Duodenal mucosa (tissue), 2 donors: ENCODE measurements around the gene ANKRD36B.
"Not testable (repeated sequence)": the region's sequence is repeated elsewhere in the genome, so short reads cannot be mapped to it uniquely, and the experiment has no call there.

ENCODE experiments used
- H3K27ac ChIP-seq: one replicate; pipeline ENCODE4 v1.7.0; 2013; ENCODE audit warnings: low read depth, low read length
- H3K27me3 ChIP-seq, 2 donors: one replicate each; pipeline ENCODE4 v1.7.0; 2013; ENCODE audit warnings: low read length in 2 of 2, control low read depth in 1 of 2; ENCODE audit not compliant: insufficient read depth in 2 of 2, control insufficient read depth in 1 of 2
- H3K36me3 ChIP-seq, 2 donors: one replicate each; pipeline ENCODE4 v1.7.0; 2013; ENCODE audit warnings: low read length in 2 of 2, control low read depth in 1 of 2; ENCODE audit not compliant: insufficient read depth in 2 of 2, control insufficient read depth in 1 of 2
- H3K4me1 ChIP-seq, 2 donors: one replicate each; pipeline ENCODE4 v1.7.0; 2013; ENCODE audit warnings: low read length in 2 of 2, control low read depth in 1 of 2; ENCODE audit not compliant: insufficient read depth in 2 of 2, control insufficient read depth in 1 of 2
- H3K4me3 ChIP-seq, 2 donors: one replicate each; pipeline ENCODE4 v1.7.0; 2013; ENCODE audit warnings: low read length in 2 of 2, low read depth in 1 of 2
- H3K9ac ChIP-seq, 2 donors: one replicate each; pipeline ENCODE4 v1.7.0; 2013; ENCODE audit warnings: low read length in 2 of 2, low read depth in 1 of 2
- H3K9me3 ChIP-seq, 2 donors: one replicate each; pipeline ENCODE4 v1.7.0; 2013; ENCODE audit warnings: low read length in 2 of 2, control low read depth in 1 of 2; ENCODE audit not compliant: control insufficient read depth in 1 of 2

ANKRD36B gene

DNA sequence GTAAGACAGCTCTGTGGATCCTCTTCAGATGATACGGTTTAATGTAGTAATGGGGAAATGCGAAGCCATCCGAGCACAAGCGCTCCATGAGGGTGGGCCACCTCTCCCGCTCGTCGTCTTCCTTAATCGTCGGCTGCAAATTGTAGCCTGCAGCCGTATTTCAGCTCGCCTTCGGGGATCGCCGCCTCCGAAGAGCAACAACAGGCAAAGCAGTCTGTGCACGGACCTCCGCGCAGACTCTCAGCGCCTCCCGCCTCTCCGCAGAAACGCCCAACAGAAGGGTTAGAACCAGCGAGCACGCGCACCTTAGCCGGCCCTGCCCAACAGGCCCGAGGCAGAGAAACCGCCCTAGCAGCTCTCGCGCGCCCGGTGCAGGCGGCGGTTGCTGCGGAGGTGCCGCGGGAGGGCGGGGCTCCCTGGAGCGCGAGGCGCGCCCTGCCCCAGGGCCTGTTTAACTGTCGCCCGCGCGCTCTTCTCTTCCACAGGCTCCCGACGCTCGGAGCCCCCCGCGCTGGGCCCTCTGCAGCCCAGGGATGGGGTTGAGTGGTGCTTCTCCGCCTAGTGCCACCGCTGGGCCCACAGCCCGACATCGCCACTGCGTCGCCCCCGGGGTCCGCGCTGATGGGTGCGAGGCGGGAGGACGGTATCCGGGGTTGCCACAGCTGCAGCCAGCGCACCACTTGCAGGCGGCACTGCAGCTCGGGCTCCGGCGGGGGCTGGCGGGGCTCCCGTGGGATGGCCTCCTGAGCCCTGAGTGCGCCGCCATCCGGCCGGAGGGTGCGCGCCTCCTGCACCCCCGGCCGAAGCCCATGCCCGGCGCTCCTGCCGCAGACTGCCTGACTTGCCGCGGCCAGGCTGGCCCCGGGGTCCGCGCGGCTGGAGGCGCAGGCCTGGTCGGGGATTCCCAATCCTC is at the start of gene ANKRD36B:
Gene ANKRD36B, minus strand, starts transcription at position 280 of the 913 bp plus-strand sequence. Its CDS starts 192 bp downstream, at position 88.
- Histone ChIP-seq H3K4me3 (peak within 1 kb of the TSS; percentile 67 to 79), H3K27ac (peak within 1 kb of the TSS; percentile 88), H3K9ac (peak within 1 kb of the TSS; percentile 49 to 80)
- H3K9me3 ChIP-seq, H3K27me3 ChIP-seq, H3K4me1 ChIP-seq, H3K36me3 ChIP-seq: not testable (repeated sequence)

DNA sequence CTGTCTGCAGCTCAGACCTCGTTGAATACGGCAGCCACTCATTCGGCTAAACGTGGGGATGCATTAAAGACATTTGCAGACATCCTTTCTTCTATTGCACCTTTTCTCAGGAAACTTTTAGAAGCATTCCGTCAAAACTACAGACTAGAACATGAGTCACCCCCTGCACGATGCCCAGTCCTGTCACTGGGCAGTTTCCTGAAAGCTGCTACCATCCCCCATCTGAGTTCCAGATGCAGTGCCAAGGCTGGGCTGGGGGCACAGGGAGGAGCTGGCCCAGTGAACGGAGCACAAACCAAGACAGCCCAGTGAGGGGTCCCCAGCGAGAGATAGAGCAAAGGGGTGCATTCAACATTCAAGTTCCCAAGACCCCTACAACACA is 36.4 kb upstream of the ANKRD36B start:
- H3K4me3 ChIP-seq, H3K27ac ChIP-seq, H3K9me3 ChIP-seq, H3K36me3 ChIP-seq, H3K27me3 ChIP-seq, H3K4me1 ChIP-seq, H3K9ac ChIP-seq: not testable (repeated sequence)

DNA sequence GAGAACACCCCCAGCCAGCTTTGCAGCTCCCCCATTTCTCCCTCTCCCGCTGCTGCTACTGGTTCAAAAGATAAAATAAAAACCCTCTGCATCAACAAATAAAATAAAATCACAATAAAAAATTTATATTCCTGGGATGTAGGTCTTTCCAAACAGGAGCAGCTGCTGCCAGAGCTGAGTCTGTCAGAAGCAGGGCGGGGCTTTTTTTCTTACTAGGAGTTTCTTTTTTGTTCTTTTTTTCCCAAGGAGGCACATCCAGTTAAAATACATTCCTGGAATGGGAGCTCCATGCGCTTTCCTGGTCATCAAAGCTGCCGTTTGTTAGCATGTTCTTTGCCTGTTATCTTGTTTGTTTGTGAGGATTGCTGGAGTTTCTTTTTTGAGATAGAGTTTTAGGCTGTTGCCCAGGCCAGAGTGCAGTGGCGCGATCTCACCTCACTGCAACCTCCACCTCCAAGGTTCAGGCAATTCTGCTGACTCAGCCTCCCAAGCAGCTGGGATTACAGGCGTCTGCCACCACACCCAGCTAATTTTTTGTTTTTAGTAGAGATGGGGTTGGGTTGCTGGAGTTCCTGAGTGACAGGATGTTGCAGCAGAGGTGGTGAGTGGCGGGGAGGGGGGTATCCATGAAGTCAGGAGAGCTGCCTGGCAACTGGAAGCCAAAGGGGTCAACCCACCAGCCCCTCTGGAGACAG is 35.8 kb upstream of the ANKRD36B start:
- not testable (repeated sequence) for H3K27ac ChIP-seq, H3K4me3 ChIP-seq, H3K27me3 ChIP-seq, H3K36me3 ChIP-seq, H3K9ac ChIP-seq, H3K9me3 ChIP-seq, H3K4me1 ChIP-seq

DNA sequence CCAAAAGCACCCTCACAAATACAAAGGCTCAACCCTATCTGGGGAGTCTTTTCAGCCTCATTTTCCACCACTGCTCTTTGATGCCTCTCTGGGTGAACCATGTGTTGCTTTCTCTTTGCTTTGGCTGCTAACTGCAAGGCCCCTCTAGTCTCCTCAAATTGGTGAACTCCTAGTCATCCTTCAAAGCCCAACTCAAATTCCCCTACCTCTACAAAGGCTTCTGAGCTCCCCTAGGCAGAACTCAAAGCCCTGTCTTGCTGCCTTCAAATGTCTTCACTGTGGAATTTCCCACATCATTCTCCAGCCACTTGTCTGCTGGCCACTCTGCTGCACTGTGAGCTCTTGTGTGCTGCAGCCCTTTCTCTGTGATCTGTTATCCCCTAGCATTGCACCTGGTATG is 33.3 kb upstream of the ANKRD36B start:
- not testable (repeated sequence) for H3K9me3 ChIP-seq, H3K27ac ChIP-seq, H3K4me1 ChIP-seq, H3K36me3 ChIP-seq, H3K4me3 ChIP-seq, H3K9ac ChIP-seq, H3K27me3 ChIP-seq

DNA sequence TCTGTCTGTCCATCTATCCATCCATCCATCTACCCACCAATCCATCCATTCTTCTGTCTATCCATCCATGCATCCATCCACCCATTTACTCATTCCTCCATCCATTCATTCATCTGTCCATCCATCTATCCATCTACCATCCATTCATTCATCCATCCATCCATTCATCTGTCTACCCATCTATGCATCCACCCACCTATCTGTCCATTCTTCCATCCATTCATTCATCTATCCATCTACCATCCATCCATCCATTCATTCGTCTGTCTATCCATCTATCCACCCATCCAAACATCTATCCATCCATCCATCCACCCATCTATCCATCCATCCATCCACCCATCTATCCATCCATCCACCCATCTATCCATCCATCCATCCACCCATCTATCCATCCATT is 30.8 kb upstream of the ANKRD36B start:
- H3K27ac ChIP-seq, H3K4me3 ChIP-seq, H3K9me3 ChIP-seq, H3K27me3 ChIP-seq, H3K36me3 ChIP-seq, H3K4me1 ChIP-seq, H3K9ac ChIP-seq: not testable (repeated sequence)

DNA sequence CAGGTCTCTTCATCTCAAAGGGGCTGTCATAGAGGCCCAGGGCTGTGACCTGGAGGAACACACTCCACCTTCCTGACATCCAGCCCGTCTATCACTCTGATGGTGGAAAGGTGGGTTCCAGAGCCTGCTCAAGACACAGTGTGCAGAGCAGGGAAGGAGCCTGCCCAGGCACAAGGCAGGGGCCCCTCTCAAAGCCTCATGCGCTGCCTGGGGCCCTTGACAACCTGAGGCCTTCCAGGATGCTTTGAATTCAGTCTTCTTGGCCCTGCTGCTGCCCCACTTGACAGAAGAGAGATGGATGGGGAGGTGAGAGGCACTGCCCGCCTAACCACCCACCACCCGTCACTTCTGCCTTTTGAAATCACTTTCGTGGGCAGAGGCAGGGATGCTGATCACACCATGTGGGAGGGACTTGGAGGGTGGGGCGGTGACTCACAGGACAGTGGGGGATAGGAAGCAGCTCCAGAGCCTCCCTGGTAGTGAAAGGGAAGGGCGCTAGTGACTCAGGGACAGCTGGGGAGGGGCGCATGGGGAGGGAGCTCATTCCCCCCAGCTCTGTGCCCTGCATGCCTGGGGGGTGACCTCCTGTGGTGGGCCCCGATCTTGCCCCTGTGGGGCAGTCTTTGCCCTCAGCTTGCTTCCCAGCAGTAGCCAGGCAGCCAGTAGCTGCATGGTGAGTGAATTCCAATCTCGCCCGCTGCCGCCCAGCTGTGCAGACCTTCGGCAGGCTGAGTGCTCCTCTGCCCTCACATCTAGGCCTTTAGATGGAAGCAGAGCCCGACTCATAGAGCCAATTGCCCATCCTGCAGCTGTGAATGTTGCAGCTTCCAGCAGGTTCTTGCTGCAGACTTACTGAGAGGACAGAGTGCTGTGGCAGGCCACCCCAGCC is 29.5 kb upstream of the ANKRD36B start:
- not testable (repeated sequence) for H3K4me1 ChIP-seq, H3K9me3 ChIP-seq, H3K27me3 ChIP-seq, H3K4me3 ChIP-seq, H3K9ac ChIP-seq, H3K27ac ChIP-seq, H3K36me3 ChIP-seq

DNA sequence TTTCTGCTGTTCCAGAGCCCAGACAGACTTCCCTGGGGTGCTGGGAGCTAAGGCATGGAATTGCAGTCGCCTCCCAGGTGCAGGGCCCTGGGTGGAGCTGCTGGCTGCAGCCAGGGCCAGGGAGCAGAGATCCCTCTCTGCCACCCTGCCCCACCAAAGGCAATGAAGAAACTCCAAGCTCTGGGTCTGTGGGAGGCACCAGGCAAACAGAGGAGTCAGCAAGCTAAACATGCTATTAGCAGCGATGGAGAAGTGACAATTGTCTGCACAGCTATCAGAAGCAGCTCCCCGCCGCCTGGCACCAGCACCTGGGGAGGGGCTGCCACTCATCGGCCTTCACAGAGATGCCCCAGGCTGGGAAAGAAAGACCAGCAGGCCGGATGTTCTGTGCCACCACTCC is 28.2 kb upstream of the ANKRD36B start:
- Histone ChIP-seq H3K9me3 (no peaks in the 10 kb centered on the region), H3K9ac (no peak overlapping the region), H3K4me1 (no peaks in the 10 kb centered on the region), H3K27ac (no peak overlapping the region), H3K4me3 (no peak overlapping the region), H3K36me3 (no peaks in the 10 kb centered on the region), H3K27me3 (no peaks in the 10 kb centered on the region)

DNA sequence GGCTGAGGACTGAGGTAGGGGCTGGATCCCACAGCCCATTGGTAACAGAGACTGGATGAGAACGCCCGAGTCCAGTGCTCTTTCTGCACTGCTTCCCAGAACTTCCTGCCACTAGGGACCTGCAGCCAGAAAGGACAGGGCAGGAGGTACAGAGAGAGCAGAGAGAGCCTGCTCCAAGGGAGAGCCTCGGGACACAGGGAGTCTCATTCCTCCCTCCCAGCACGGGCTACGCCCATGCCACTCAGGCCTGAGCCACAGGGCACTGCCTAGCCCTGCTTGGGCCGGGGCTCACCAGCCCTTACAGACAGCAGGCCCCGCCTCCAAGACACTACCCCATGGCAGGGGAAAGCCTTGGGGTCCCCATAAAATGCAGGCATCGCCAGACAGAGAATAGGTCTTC is 26.1 kb upstream of the ANKRD36B start:
- H3K36me3 ChIP-seq, H3K4me1 ChIP-seq, H3K27me3 ChIP-seq, H3K9ac ChIP-seq, H3K9me3 ChIP-seq, H3K4me3 ChIP-seq, H3K27ac ChIP-seq: not testable (repeated sequence)

DNA sequence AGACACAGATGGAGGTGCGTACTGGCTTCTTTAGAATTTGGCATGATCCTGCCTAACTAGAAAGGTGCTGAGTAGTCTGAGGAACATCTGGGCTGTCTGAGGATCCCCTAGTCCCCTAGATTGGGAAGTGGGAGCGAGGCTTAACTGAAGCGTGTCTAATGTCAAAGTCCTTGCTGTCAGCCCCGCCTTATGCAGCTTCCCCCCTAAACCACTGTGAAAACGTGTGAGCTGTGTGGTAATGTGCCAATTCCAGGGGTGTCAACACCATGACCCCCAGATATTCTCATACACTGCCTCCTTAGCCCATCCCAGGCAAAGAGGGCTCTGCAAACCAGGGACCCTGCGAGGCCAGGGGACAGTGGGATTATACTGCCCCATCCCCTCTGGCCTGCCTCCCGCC is 22.2 kb upstream of the ANKRD36B start:
- H3K27me3 ChIP-seq, H3K27ac ChIP-seq, H3K4me1 ChIP-seq, H3K4me3 ChIP-seq, H3K9me3 ChIP-seq, H3K36me3 ChIP-seq, H3K9ac ChIP-seq: not testable (repeated sequence)

DNA sequence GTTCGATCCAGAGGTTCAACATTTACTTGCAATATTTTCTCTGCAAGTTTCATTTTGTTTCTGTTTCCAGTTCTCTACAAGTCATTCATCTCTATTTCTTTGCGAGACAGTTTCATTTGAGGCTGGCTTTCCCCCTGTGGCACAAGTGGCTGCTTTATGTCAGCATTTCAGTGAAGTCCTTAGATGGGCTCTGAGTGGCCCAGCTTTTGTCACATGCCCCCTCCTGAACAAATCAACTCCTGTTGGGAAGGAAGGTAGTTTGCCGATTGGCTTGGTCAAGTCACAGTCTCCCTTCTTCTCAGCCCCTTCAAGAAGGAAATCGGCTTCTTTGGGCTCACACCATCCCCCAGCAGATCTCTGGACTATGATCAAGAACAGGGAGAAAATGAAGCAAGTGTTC is 19.1 kb upstream of the ANKRD36B start:
- not testable (repeated sequence) for H3K4me1 ChIP-seq, H3K9ac ChIP-seq, H3K36me3 ChIP-seq, H3K27ac ChIP-seq, H3K27me3 ChIP-seq, H3K9me3 ChIP-seq, H3K4me3 ChIP-seq
